Hepatocyte (in vitro differentiated cells): Measurements from ENCODE around the gene TMPRSS4. TPM values are rescaled to one million over a fixed set of nuclear protein-coding genes. Genes with fewer than 3 reads are reported as not detected.

Experiments used
- DNase-seq: peaks from one replicate; pipeline ENCODE4 v3.0.0-alpha.2; 2016; ENCODE audit warnings: low spot score
- H2AFZ ChIP-seq: fragments of 200-600 bp; sonication (generic); 2 replicates; pipeline ENCODE4 v1.6.0; 2016; ENCODE audit warnings: antibody characterized with exemption, mild to moderate bottlenecking
- H3K27ac ChIP-seq: fragments of 200-600 bp; sonication (generic); 2 replicates; pipeline ENCODE4 v1.5.1; 2016; ENCODE audit warnings: mild to moderate bottlenecking
- H3K27me3 ChIP-seq: fragments of 200-600 bp; sonication (generic); 2 replicates; pipeline ENCODE4 v1.6.1; 2016
- H3K36me3 ChIP-seq: fragments of 200-600 bp; sonication (generic); replicated peaks from 2 replicates; pipeline ENCODE4 v1.5.1; 2016; ENCODE audit warnings: low read depth; ENCODE audit not compliant: insufficient read depth
- H3K4me1 ChIP-seq: fragments of 200-600 bp; sonication (generic); 2 replicates; pipeline ENCODE4 v1.5.1; 2016; ENCODE audit warnings: mild to moderate bottlenecking, moderate library complexity; ENCODE audit not compliant: insufficient read depth
- H3K4me2 ChIP-seq: fragments of 200-600 bp; sonication (generic); 2 replicates; pipeline ENCODE4 v1.6.0; 2016
- H3K4me3 ChIP-seq: fragments of 200-600 bp; sonication (generic); 2 replicates; pipeline ENCODE4 v1.5.1; 2016; ENCODE audit warnings: mild to moderate bottlenecking
- H3K79me2 ChIP-seq: fragments of 200-600 bp; sonication (generic); 2 replicates; pipeline ENCODE4 v1.6.0; 2017; ENCODE audit warnings: mild to moderate bottlenecking
- H3K9me2 ChIP-seq: fragments of 200-600 bp; sonication (generic); replicated peaks from 2 replicates; pipeline ENCODE4 v1.6.0; 2017; ENCODE audit warnings: mild to moderate bottlenecking; ENCODE audit not compliant: insufficient read depth
- H3K9me3 ChIP-seq: fragments of 200-600 bp; sonication (generic); 2 replicates; pipeline ENCODE4 v1.5.1; 2016; ENCODE audit warnings: low read depth, mild to moderate bottlenecking
- H4K20me1 ChIP-seq: fragments of 200-600 bp; sonication (generic); 2 replicates; pipeline ENCODE4 v1.6.0; 2016; ENCODE audit warnings: mild to moderate bottlenecking; ENCODE audit not compliant: insufficient read depth, poor library complexity, severe bottlenecking
- EZH2 ChIP-seq: fragments of 200-600 bp; sonication (generic); IDR thresholded peaks from 2 replicates; pipeline ENCODE4 v1.6.1; 2016; ENCODE audit warnings: antibody characterized with exemption, mild to moderate bottlenecking, borderline replicate concordance
- EZH2phosphoT487 ChIP-seq: fragments of 200-600 bp; sonication (generic); IDR thresholded peaks from one replicate; pipeline ENCODE4 v1.6.1; 2018; ENCODE audit warnings: antibody characterized with exemption, mild to moderate bottlenecking, low read depth, moderate library complexity; ENCODE audit not compliant: unreplicated experiment, severe bottlenecking
- WGBS: methylation state at CpG from one replicate; pipeline ENCODE4 v1.1.6; 2016; ENCODE audit warnings: low lambda C conversion rate; ENCODE audit errors: missing lambda C conversion rate; 5-methylcytosine and 5-hydroxymethylcytosine counted together
- polyA plus RNA-seq: library from polyadenylated mRNA; unstranded; fragments of >200 nt; fragmentation: Nextera tagmentation; extraction: Ambion mirVana; gene quantifications from 2 replicates; pipeline ENCODE4 v1.2.1, GENCODE V29; 2016
- total RNA-seq: library from RNA; depleted of rRNA; stranded (reverse); fragments of >200 nt; gene quantifications from 2 replicates; pipeline ENCODE4 v1.2.3, GENCODE V29; 2014
- TF ChIP-seq, protein P1 (sequence below): fragments of 200-600 bp; sonication (generic); IDR thresholded peaks from 2 replicates; pipeline ENCODE4 v1.5.1; 2016; ENCODE audit warnings: antibody characterized with exemption, mild to moderate bottlenecking; ENCODE audit not compliant: poor library complexity

The TMPRSS4 gene
- total and polyA plus RNA-seq, 2 experiments from 2014 or later = 10.9 to 16.2 TPM

DNA sequence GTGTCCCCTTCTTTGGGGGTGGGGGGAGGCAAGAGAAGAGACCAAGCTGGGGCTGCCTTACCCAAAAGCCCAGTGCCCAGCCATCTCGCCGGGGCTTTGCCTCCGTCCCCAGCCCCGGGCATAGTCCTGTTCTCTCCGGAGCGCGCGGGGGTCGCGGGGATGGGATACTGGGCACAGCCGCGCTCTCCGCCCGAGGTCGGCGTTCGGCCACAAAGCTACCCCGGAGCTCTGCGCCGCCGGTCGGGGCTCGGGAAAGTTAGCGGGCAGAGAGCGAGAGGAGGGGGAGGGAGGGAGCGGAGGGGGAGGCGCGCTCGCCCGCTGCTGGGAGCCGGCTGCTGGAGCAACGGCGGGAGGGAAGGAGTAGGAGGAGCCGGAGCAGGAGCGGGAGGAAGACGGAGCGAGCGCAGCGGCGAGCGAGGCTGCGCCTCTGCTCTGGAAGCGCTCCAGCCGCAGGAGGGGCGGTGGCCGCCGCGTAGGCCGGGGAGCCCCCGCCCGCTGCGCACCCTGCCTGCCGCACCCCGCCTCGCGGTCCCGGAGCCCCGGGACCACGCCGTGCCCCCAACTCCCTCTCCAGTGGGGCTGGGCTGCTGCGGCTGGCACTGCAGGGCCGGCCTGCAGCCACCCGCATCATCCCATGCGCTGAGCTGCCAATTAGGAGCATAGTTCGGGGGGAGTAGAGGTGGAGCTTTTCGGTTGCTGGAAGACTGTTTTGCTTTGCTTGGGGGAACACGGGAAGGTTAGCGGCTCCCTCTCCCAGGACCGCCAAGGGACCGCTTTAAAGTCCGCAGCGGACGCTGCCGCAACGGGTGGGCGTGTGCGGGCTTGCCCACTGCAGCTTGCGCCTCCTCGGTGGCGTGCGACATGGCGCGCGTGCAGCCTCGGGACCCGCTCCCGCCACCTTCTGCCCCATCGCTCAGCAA is 75.9 kb downstream of the TMPRSS4 start, which contains the start of gene SCN4B:
SCN4B (minus strand) TSS at position 272 of the 920 bp plus-strand sequence; CDS start at position 122, 150 bp downstream.
- DNase-seq = peak; percentile 88

DNA sequence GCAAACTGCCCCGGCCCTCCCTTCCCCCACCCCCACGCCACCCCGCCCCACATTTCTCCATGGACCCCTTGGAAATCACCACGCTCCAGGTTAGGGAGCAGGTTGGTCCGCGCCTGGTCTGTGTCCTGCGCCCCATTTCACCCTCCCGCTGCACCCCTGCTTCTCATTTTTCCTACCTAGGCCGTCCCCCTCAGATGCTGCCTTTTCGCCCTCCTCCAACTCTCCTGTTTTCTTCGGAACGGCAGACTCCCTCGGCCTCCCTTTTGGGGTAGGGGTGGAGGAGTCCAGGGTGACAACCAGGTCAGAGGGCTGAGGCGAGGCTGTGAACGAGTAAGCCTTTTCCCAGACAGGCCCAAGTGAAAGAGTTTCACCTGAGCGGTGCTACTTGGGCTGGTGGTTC is 76.6 kb downstream of the TMPRSS4 start:
- Histone ChIP-seq H3K9me2 (no peaks in the 10 kb centered on the region), H3K36me3 (no peaks in the 10 kb centered on the region), H3K4me1 (peaks cover 27% of the 10 kb centered on the region), H3K27ac (no peak overlapping the region), H3K9me3 (no peaks in the 10 kb centered on the region), H4K20me1 (no peaks in the 10 kb centered on the region), H3K4me2 (peak overlapping the region; percentile 99), H2AFZ (no peak overlapping the region), H3K4me3 (no peak overlapping the region), H3K27me3 (peaks cover 96% of the 10 kb centered on the region), H3K79me2 (no peaks in the 10 kb centered on the region)
- TF ChIP-seq, protein P1, sequence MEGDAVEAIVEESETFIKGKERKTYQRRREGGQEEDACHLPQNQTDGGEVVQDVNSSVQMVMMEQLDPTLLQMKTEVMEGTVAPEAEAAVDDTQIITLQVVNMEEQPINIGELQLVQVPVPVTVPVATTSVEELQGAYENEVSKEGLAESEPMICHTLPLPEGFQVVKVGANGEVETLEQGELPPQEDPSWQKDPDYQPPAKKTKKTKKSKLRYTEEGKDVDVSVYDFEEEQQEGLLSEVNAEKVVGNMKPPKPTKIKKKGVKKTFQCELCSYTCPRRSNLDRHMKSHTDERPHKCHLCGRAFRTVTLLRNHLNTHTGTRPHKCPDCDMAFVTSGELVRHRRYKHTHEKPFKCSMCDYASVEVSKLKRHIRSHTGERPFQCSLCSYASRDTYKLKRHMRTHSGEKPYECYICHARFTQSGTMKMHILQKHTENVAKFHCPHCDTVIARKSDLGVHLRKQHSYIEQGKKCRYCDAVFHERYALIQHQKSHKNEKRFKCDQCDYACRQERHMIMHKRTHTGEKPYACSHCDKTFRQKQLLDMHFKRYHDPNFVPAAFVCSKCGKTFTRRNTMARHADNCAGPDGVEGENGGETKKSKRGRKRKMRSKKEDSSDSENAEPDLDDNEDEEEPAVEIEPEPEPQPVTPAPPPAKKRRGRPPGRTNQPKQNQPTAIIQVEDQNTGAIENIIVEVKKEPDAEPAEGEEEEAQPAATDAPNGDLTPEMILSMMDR = no peak
- TF ChIP-seq EZH2phosphoT487 = no peak
- no peak for TF ChIP-seq EZH2
- no peak for DNase-seq
- 13% methylated on average over 15 of the region's 16 CpGs for WGBS

More for the DNA sequence above, 75.9 kb downstream of the TMPRSS4 start, which contains the start of gene SCN4B:
- Histone ChIP-seq H4K20me1 (no peaks in the 10 kb centered on the region), H3K4me1 (peaks cover 27% of the 10 kb centered on the region), H3K27ac (no peak within 1 kb of the TSS), H3K9me3 (no peaks in the 10 kb centered on the region), H3K4me3 (peak within 1 kb of the TSS; percentile 63), H3K9me2 (no peaks in the 10 kb centered on the region), H3K27me3 (peaks cover 90% of the 10 kb centered on the region), H3K36me3 (no peaks in the 10 kb centered on the region), H2AFZ (peak within 1 kb of the TSS; percentile 66), H3K79me2 (no peaks in the 10 kb centered on the region), H3K4me2 (peak within 1 kb of the TSS; percentile 99)
- TF ChIP-seq EZH2phosphoT487 (peak; percentile 19), EZH2 (peak; percentile 83)
- TF ChIP-seq, protein P1 = no peak
- under 1% methylated on average over 44 of the region's 88 CpGs for WGBS

DNA sequence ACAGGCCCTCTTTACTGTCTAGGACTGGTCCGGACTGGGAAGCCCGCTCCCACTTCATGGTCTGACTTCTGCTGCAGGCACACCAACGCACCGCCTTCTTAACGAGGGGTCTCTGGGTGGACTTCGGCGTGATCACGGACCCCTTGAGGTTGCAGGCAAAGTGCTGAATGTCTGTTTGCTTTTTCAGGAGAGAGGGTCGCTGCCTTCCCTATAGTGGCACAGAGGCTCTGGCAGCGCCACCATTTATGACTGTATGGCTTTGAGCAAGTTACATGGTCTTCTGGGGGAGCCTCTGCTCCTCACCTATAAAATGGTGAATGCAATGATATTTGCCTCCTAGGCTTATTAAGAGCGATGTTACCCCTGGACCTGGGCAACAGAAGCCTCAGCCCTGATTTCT is 77.1 kb downstream of the TMPRSS4 start:
- Histone ChIP-seq H3K9me3 (no peaks in the 10 kb centered on the region), H3K9me2 (no peaks in the 10 kb centered on the region), H3K4me3 (no peak overlapping the region), H3K4me1 (peaks cover 27% of the 10 kb centered on the region), H4K20me1 (no peaks in the 10 kb centered on the region), H3K79me2 (no peaks in the 10 kb centered on the region), H3K27ac (no peak overlapping the region), H3K4me2 (peak overlapping the region; percentile 99), H3K27me3 (peaks cover 97% of the 10 kb centered on the region), H2AFZ (no peak overlapping the region), H3K36me3 (no peaks in the 10 kb centered on the region)
- TF ChIP-seq, protein P1 = no peak
- peak; percentile 29 for TF ChIP-seq EZH2phosphoT487
- 56% methylated on average over 11 of the region's 11 CpGs for WGBS
- DNase-seq = no peak
